Fibroblast of villous mesenchyme (primary cell): Measurements from ENCODE around the gene METAP1D. TPM values are rescaled to one million over a fixed set of nuclear protein-coding genes. Genes with fewer than 3 reads are reported as not detected.

Experiments
- DNase-seq: peaks from one replicate; pipeline ENCODE4 v3.0.0-alpha.2; 2010; ENCODE audit warnings: low read depth
- H3K4me3 ChIP-seq: 2 replicates; pipeline ENCODE4 v1.5.1; 2011; ENCODE audit warnings: low read depth, mild to moderate bottlenecking, low read length
- CTCF ChIP-seq: IDR thresholded peaks from 2 replicates; pipeline ENCODE4 v1.5.1; 2012; ENCODE audit warnings: low read depth, mild to moderate bottlenecking, low read length; ENCODE audit not compliant: insufficient read depth
- total RNA-seq: library from RNA; depleted of rRNA; stranded (reverse); fragments of >200 nt; gene quantifications from 2 replicates; pipeline ENCODE4 v1.2.3, GENCODE V29; 2012

Gene METAP1D
- total RNA-seq, 1 donor, result 13.4 TPM

DNA sequence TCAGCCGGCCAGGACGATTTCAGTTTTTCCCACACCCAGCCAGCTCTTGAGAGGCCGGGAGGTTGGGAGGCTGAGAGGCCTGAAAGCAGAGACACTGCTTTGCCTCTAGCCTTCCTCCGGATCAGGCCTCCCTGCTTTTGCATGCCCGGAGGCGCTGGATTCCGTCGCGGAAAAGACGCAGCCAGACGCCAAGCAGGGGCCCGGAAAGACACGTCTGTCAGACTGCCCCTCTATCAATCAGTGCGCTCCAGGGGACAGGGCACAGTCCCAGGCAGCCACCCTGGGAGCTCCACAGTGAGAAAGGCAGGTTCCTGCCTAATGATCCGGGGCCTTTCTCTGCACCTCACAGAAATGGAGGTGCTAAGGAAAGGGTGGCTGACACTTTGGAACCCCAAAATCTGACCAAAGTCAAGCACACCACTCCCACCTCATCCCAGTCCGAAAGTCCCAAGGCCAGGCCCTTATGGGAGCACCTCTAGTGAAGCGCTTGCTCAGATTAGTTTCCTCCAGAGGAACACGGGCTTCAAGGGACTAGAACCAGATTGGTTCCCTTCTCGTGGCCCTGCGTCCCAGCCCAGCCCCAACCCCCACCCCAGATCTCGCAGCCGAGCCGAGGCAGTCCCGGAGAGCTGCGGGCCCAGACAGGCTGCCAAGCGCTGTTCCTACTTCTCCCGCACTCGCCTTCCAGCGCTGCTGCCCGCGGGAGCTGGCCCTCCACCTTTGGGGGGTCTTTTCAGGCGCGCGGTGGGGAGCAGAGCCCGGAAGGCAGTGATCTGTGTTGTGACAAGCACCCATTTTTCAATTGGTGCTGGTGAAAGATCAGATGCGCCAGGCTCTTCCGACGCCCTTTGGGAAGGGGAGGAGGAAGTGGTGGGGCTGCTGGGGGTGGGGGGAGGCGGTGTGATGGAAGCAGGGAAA lies 90.5 kb downstream of the METAP1D start:
- no peak for TF ChIP-seq CTCF
- no peak for DNase-seq
- H3K4me3 ChIP-seq, result no peak overlapping the region

DNA sequence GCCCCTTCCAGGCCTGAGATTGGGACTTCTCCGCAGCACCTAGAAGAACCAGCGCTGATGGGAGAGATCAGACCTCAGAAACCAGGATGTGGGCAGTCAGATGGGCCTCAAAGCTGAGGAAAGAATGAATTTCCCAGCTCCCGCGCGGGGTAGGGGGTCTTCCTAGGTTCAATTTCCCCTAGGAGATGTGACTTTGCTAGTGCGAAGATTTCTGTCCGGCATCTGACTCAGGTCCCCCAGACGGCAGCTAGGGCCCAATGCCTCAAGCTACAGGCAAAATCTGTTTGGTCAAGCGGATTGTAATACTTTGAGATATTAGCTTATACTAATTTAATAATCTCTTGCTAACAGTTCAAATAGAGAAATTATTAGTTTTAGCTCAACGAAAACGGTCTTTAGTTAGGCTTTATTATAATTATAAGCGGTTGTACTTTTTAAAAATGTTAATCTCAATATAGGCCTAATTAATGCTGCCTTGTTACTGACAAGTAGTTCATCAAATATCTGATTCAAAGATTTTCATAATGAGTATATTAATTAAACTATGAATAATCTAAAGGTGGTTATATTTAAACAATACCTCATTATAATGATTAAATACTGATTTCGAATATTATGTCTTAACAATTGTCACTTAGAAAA lies 91.4 kb downstream of the METAP1D start:
- no peak for DNase-seq
- TF ChIP-seq CTCF, result no peak
- H3K4me3 ChIP-seq, result no peak overlapping the region

DNA sequence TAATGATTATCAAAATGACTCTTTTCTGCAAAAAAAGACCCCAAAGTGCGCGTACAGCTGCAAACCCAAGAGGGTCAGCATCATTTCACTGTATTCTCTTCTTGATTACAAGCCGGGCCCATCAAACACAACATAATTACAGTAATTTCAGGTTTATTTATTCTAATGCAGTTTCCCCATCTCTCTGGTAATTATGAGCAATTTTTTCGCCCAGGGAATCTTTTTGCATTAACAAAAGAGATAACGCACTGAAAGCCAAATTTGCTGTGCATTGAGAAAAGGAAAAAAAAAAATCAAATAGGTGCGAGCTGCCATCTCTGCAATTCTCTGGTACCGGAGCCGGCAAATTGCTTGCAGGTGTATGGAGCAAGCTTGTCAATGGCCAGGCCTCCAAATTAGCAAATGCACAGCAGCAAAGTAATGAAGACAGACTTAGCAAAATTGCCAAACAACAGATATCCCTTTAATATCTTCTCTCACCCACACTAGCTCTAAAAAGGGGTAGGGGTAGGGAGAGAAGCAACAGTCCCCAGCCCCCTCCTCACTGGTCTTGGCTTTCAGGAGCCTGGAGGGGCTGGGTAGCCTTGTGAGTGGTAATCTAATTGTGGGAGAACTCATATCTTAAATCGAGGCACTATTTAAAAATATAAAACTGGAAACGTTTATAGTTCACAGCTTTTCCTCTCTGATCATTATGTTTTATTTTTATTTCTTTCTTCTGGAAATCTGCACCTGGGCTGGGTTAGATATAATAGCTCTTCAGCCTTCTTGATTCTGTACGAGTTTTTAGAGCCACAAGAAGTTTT lies 92.2 kb downstream of the METAP1D start:
- TF ChIP-seq CTCF, result no peak
- no peak overlapping the region for H3K4me3 ChIP-seq
- no peak for DNase-seq

GRCh38 chr2:172092716-172093415 lies 93.1 kb downstream of the METAP1D start:
- no peak for TF ChIP-seq CTCF
- no peak for DNase-seq
- no peak overlapping the region for H3K4me3 ChIP-seq

DNA sequence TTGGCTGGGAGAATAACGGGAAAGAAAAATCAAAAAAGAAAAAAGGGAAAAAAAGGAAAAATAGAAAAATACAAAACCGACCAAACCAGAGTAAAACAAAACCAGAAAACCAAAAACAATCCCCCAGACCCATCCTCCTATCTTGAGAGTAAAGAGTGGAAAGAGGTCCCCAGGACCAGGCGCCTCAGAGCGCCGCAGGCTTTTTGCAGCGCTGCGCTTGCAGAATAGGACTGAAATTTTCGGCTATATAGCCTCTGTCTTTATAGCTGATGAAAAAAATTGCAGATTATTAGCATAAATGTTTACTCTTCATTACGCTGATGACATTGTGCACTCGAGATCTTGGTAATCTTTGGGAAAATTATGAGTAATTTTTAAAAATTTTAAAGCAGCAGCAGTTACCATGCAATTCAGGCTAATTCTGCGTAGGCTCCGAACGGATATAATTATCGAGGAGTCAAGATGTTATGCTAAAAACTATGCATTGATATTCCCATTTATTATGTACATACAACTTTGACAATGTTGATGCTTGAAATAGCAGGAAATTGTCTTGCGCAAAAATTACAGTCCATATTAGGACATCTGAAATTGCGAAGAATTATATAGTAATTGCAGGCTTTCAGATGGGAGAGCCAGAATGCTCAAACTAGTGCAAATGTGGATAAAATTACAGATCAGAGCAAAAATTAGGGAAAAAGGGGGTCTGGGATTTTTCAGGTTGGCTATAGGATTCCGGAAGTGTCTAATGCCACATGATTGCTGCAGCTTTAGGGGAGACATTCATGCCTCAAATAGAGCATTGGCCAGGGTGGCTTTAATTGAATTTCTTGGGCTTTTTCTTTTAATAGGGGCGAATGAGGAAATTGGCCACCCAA lies 93.9 kb downstream of the METAP1D start:
- TF ChIP-seq CTCF, result no peak
- H3K4me3 ChIP-seq, result no peak overlapping the region
- no peak for DNase-seq
